GM13976 (cell line): ENCODE measurements around the gene SLC2A8.

Source experiments
- DNase-seq: peaks from one replicate; pipeline ENCODE4 v3.0.0; 2012; ENCODE audit warnings: low spot score
- in situ Hi-C: fragments of 300-500 bp; cut with MboI; formaldehyde crosslinking; loops from one replicate; pipeline ENCODE4 v1.12.0; 2022; ENCODE audit warnings: low sequenced_read_pairs, mixed read lengths, inconsistent platforms; ENCODE audit not compliant: unreplicated experiment
- TF ChIP-seq, protein P1 (sequence below): IDR thresholded peaks from 2 replicates; pipeline ENCODE4 v1.5.1; 2012; ENCODE audit warnings: borderline replicate concordance, mild to moderate bottlenecking; ENCODE audit not compliant: insufficient read depth; ENCODE audit errors: extremely low read depth, missing control alignments, control extremely low read depth

The SLC2A8 gene

DNA sequence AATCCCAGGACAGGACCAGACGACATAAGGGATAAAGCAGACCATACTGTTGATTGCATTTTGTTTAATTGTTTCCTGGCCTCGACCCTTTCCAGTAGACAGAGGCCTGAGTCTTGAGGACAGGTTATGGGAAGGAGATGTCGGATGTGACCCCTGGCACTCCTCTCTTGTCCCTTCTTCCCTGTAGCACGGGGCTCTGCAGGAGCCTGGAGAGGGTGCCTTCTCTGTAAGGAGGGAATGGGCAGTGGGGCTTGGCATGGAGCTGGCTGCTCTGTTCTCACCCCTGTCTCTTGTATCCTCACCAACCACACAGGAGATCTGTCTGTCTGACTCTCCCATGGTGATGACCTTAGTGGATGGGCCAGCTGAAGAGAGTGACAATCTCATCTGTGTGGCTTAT, 40.1 kb upstream of the SLC2A8 start:
- in situ Hi-C loops, result no loop called here
- TF ChIP-seq, protein P1, sequence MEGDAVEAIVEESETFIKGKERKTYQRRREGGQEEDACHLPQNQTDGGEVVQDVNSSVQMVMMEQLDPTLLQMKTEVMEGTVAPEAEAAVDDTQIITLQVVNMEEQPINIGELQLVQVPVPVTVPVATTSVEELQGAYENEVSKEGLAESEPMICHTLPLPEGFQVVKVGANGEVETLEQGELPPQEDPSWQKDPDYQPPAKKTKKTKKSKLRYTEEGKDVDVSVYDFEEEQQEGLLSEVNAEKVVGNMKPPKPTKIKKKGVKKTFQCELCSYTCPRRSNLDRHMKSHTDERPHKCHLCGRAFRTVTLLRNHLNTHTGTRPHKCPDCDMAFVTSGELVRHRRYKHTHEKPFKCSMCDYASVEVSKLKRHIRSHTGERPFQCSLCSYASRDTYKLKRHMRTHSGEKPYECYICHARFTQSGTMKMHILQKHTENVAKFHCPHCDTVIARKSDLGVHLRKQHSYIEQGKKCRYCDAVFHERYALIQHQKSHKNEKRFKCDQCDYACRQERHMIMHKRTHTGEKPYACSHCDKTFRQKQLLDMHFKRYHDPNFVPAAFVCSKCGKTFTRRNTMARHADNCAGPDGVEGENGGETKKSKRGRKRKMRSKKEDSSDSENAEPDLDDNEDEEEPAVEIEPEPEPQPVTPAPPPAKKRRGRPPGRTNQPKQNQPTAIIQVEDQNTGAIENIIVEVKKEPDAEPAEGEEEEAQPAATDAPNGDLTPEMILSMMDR, result no peak
- DNase-seq, result no peak

- in situ Hi-C loops, result no loop called here
- DNase-seq, result no peak
- TF ChIP-seq, protein P1, result no peak
Observed at GRCh38 chr9:127358023-127358535, 38.9 kb upstream of the SLC2A8 start.

- no peak for DNase-seq
- in situ Hi-C loops, result no loop called here
- TF ChIP-seq, protein P1, result no peak
Observed at GRCh38 chr9:127358770-127359169, 38.2 kb upstream of the SLC2A8 start.

DNA sequence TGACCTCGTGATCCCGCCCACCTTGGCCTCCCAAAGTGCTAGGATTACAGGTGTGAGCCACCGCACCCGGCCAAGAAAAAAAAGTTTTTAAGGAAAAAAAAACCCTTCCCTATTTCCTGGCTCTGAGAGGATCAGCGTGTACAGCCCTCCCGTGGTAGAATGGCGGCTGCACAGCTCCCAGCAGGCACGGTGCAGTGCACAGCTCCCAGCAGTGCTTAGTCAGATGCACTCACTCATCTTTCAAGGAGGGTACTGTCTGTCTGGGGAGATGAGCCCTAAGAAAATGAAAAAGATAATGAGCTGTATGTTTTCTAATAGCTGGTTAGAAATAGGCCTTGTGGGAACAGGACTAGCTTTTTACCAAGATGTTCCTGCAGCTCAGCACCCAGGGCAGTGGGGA, 36.7 kb upstream of the SLC2A8 start:
- TF ChIP-seq, protein P1, result no peak
- no peak for DNase-seq

GRCh38 chr9:127360829-127361228, 36.1 kb upstream of the SLC2A8 start:
- TF ChIP-seq, protein P1, result no peak
- DNase-seq, result no peak
- in situ Hi-C loops, result no loop called here

More for the DNA sequence above, 36.7 kb upstream of the SLC2A8 start:
- in situ Hi-C loops, result no loop called here

DNA sequence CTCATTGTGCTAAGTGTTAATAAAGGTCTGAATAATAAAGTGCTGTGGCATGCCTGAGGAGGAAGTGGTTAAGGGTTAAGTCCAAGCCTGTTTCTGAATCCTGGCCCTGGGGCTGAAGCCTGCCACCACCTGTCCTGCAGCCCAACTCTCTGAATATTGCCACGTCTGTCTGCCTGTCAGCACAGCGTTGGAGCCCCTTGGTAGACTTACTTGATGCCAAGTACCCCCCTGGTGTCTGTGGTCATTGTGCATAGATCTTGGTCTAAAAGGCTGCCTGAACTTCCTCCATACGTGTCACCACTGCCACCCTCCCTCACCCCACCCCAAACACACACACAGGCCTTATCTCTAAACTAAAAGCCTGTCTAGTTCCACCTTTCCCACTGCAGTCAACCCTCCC, 35.4 kb upstream of the SLC2A8 start:
- in situ Hi-C loops, result no loop called here
- no peak for DNase-seq

More for the DNA sequence above, 35.4 kb upstream of the SLC2A8 start:
- TF ChIP-seq, protein P1, result no peak
